DMS114 treated with DMSO at 0.1 percent for 48 hours (cell line): ENCODE data around the gene XYLT1.
"Not testable (repeated sequence)": the region's sequence is repeated elsewhere in the genome, so short reads cannot be mapped to it uniquely, and the experiment has no call there.

ENCODE experiments used
- DNase-seq: peaks from one replicate; lab custom pipeline; 2025; ENCODE audit not compliant: unreplicated experiment; lab: John Stamatoyannopoulos, UW

XYLT1 gene, protein sequence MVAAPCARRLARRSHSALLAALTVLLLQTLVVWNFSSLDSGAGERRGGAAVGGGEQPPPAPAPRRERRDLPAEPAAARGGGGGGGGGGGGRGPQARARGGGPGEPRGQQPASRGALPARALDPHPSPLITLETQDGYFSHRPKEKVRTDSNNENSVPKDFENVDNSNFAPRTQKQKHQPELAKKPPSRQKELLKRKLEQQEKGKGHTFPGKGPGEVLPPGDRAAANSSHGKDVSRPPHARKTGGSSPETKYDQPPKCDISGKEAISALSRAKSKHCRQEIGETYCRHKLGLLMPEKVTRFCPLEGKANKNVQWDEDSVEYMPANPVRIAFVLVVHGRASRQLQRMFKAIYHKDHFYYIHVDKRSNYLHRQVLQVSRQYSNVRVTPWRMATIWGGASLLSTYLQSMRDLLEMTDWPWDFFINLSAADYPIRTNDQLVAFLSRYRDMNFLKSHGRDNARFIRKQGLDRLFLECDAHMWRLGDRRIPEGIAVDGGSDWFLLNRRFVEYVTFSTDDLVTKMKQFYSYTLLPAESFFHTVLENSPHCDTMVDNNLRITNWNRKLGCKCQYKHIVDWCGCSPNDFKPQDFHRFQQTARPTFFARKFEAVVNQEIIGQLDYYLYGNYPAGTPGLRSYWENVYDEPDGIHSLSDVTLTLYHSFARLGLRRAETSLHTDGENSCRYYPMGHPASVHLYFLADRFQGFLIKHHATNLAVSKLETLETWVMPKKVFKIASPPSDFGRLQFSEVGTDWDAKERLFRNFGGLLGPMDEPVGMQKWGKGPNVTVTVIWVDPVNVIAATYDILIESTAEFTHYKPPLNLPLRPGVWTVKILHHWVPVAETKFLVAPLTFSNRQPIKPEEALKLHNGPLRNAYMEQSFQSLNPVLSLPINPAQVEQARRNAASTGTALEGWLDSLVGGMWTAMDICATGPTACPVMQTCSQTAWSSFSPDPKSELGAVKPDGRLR

DNA sequence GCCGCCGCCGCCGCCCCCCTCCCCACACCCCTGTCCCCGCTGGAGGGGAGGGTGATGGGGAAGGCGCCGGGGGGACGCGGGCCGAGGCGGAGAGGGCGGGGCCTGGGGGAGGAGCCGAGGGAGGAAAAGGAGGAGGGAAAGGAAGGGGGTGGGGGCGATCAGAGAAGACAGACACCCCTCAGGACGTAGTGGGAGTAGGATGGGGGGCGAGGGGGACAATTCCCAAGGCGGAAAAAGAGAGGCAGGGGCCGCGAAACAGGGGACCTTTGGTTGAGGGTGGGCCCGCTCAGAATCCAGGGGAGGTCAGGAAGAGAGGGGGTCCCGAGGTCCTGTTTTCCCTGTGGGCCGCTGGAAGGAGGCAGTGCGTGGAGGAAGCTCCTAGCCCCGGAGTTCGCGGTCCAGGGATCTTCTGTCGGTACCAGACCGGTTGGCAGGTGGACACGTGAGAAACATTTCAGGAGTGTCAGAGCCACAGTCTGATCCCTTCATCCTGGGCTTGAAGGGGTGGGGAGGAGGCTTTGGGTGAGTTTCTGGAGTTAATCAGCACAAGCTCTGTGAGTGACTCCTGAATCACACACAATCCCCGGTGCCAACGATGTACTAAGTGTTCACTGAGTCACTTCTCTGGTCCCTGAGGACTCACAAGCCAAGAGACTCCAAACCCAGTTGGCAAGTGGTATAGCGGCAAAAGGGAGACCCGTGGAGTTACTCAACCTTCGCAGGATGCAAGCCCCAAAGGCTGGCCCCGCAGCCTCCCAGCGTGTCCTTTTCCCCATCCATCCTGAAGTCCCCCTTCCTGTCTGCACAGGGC lies at the start of gene XYLT1:
XYLT1 (minus strand) TSS at position 53 of the 811 bp plus-strand sequence. CDS start 164 bp downstream, outside the sequence.
- DNase-seq, result peak; percentile 13

GRCh38 chr16:17520111-17520510 lies 49.4 kb upstream of the XYLT1 start:
- no peak for DNase-seq

GRCh38 chr16:17519101-17519955 lies 48.6 kb upstream of the XYLT1 start:
- no peak for DNase-seq

DNA sequence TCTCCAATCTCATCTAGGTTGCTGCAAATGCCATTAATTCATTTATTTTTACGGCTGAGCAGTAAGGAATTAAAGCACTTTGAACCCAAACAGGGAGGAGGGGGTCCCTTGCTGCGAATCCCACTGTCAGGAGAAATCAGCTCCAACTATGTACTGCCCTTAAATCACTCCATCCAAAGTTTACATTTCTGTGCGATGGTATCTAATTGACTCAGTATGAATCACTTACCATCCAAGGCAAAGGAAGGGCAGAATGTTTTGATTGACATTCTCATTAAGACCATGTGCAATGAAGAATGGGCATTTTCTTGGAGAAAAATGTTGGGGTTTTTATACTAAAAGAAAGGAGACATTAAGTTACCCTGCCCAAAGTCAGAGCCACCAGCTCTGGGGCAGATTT lies 47.7 kb upstream of the XYLT1 start:
- DNase-seq, result no peak

DNA sequence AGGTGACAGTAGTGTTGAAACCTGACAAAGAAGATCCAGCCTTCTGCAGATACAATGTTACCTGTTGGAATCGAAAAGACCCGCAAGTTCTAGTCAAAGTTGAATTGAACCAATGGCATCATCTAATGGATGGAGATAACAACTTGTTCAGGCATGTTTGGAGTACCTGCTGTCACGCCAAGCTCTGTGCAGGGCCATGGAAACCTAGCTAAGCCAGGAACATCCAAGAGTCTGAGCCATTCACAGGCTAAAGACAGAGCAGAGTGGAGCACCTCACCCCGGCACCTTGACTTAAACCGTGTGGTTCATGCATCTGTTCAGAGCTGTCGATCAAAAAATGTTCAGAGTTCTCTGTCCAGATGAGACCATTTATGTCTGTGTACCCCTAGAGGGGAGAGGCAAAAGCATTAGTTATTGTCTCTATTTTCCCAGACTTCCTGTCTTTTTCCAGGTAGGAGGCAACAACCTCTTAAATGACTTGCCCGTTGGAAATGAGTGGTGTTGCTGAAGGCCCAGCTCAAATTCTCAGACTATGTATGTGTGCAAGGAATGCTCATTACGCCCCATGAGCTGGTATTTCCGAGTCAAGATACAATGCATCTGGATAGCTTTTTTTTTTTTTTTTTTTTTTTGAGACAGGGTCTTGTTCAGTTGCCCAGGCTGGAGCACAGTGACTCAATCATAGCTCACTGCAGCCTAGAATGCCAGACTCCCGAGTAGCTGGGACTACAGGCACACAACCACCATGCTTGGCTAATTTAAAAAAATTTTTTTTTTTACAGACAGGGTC lies 44.9 kb upstream of the XYLT1 start:
- no peak for DNase-seq

- DNase-seq, result no peak
Observed at GRCh38 chr16:17512636-17513220, 42.0 kb upstream of the XYLT1 start.

DNA sequence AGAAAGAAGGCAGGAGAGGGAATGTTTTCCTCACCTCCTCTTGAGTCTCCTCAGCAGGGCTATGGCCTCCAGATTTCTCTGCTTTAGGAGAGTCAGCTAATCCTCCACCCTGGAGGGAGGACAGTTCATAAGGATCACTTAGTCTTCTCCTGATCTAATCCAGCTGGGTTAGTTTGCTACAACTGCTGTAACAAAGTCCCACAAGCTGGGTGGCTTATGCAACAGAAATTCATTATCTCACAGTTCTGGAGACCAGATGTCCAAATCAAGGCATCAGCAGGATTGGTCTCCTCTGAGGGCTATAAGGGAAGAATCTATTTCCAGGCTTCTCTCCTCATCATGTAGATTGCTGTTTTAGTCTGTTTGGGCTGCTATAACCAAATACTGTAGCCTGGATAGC lies 40.6 kb upstream of the XYLT1 start:
- no peak for DNase-seq

DNA sequence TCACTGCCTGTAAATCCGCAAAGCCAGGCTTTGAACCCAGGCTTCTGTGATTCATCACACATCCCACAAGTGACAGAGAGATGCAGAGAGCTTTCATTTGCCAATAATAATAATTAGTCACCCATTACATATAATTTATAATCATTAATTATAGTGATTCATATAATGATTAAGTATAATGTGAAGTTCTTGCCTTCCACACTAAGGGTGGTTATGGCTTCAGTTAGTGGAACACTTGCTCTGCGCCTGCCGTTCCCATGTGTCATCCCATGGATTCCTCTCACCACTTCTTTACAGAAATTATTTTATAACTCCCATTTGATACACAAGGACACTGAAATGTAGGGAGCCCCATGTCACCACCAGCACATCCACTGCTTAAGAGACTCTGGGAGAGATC lies 39.8 kb upstream of the XYLT1 start:
- DNase-seq, result no peak

GRCh38 chr16:17509194-17509593 lies 38.4 kb upstream of the XYLT1 start:
- DNase-seq, result no peak

DNA sequence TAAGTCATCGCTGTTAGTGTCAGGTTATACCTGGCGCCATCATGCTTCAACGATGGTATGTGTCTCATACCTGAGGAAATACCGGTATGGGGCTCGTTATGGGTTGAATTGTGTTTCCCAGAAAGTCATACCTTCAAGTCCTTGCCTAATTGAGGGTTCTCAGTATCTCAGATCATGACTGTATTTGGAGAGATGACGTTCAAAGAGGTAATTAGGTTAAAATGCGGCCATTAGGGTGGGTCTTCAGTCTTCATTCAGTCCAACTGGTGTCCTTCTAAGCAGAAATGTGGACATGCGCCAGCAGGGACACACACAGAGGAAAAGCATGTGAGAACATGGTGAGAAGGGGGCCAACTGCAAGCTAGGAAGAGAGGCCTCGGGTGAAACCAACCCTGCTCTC lies 37.5 kb upstream of the XYLT1 start:
- DNase-seq, result no peak

GRCh38 chr16:17507516-17507915 lies 36.8 kb upstream of the XYLT1 start:
- DNase-seq, result not testable (repeated sequence)

DNA sequence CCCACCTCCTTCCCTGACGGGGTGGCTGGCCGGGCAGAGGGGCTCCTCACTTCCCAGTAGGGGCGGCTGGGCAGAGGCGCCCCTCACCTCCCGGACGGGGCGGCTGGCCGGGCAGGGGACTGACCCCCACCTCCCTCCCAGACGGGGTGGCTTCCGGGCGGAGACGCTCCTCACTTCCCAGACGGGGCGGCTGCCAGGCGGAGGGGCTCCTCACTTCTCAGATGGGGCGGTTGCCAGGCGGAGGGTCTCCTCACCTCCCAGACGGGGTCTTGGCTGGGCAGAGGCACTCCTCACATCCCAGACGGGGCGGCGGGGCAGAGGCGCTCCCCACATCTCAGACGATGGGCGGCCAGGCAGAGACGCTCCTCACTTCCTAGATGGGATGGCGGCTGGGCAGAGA lies 35.1 kb upstream of the XYLT1 start:
- DNase-seq, result not testable (repeated sequence)

DNA sequence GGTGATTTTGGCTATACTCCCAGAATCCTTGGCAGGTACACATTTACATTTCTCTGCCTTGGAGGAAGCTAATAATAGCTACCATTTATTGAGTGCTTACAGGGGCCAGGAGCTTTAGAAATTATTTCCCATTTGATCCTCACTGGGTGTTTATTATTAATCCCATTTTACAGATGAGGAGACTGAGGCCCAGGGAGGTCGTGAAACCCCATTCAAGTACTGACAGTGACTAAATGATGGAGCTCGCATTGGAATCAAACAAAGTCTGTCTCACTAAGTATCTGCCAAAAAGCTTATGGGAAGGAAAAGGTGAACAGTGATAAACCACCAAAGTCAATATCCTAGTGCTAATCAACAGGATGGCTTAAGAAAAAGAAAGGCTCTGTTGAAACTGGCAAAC lies 33.3 kb upstream of the XYLT1 start:
- no peak for DNase-seq

GRCh38 chr16:17503331-17503730 lies 32.6 kb upstream of the XYLT1 start:
- no peak for DNase-seq

DNA sequence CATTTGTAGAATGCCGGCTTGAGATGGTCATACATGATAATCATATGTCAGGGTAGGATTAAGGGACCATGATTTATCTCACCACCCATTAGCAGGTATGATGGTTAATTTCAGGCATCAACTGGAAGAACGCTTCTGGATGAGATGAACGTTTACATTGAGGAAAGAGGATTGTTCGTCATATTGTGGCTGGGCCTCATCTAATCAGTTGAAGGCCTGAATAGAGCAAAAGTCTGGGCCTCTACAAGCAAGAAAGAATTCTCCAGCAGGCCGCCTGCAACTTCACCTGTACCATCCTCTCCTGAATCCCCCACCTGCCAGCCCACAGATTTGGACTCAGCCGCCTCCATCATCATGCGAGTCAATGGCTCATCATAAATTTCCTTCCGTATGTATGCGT lies 30.6 kb upstream of the XYLT1 start:
- no peak for DNase-seq

DNA sequence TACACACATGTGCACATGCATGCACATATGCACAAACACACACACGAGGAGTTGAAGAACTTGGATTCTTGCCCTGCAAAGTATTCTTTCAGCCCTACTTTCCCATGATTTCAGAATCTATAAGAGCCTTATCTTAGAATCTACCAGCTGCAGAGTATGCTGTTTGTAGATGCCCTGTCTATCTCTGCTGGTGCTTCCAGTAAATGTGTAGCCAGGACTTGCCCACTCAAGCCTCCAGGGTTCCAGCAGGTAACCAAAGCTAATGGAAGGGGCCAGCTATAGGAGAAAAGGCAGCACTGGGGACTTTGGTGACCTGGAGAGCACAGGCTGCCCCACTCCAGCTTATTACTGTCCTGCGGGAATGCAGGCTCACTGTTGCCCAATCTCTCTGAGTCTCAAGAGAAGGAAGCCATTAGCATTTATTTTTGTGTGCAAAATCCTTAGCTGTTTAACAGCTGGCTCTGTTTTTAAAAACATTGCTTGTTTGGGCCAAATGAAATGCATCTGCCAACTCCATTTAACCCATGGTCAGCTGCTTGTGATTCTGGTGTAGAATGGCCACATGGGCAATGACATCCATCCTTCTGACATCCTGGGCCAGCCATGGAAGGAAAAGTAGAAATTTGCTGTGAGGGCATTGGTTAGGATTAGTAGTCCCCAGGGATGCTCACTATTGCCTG lies 28.6 kb upstream of the XYLT1 start:
- DNase-seq, result no peak

DNA sequence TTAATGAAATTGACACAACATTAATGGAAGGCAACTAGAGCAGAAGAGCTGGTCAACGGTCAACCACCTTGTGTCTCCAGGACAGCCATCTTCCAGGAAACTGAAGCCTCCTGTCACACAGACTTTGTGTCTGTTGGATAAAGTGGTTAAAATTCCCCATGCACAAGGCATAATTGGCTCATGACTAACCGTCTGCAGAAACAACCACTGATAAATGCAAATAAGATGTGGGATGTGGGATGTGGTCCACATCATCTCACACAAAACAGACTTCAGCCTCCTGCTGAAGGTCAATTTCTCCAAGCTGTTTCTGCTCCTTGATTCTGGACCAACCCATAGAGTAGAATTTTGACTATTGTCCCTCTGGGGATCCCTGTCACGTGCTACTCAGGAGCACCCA lies 26.9 kb upstream of the XYLT1 start:
- DNase-seq, result no peak

DNA sequence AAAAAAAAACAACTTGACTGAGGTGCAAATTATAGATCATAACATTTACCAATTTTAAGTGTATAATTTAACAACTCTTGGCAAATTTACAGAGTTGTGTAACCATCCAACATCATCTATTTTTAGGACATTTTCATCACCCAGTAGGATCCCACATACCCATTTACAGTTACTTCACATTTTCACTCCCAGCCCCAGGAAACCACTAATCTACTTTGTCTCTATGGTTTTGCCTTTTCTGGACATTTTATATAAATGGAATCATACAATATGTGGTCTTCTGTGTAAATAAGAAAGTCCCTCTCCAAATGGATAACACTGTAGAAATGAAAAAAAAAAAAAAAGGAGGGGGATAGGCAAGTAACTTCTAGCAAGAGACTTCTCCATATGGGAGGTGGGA lies 26.1 kb upstream of the XYLT1 start:
- no peak for DNase-seq
